NCI-H2196 (cell line): ENCODE results near the gene SFXN5.

Experiments
- DNase-seq: peaks from one replicate; lab custom pipeline; 2025; ENCODE audit not compliant: unreplicated experiment; lab: John Stamatoyannopoulos, UW

SFXN5 gene

DNA sequence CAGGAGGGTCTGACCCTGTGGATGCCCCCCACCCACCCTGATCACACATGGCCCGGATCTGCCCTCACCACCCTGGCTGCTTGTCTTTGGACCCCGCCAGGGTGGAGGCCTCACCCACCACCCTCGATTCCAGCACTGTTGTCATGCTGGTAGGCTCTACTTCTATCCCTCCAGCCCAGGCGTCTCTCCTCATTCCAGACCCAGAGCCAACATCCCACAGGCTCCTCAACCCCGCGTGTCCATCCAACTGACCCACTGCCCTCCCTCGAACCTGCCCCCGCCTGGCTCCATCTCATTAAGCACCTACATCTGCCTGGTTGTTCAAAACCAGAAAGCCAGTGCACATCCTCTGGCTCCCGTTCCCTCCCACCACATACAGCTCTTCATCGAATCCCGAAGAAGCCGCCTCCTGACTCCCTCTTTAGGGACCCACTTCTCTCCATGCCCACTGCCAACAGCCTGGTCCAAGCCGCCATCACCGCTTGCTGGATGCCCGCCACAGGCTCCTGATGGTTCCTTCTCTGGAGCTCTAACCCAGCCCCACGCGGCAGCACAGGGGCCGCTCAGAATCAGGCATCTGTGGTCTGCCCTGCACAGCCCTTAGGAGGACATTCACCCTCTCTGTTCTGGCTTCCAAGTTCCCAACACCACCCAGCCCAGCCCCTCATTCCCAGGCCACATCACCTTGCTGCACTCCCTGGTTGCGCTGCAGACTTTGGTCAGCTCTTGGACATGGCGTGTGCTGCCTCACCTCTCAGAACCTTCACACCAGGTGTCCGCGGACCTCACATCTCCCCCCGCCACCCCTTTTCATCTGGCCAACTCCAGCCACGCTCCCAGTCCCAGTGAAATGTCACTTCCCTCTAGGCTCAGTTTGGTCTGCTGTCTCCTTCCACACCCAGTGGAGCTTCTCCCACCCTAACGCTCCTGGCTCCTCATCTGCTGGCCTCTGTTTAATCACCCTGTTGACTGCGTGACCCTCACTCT, 111.2 kb downstream of the SFXN5 start:
- DNase-seq = no peak

DNA sequence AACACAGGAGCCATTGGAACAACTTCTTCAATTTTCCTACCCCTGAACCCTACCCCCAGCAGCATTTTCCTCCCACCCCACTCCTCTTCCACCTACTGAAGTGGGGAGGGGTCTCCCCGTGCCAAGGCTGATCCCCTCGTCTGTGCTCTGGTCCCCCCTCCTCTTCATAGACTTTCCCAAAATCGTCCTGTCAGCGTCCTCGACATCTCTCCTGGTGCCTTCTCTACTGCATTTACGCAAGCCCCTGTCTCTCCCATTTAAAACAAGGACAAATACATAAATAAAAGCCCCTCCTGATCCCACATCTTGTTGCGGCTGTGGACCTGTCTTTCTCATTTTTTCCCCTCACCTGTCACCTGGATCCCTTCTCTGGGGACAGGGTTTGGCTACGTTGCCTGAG, 112.0 kb downstream of the SFXN5 start:
- DNase-seq = no peak

DNA sequence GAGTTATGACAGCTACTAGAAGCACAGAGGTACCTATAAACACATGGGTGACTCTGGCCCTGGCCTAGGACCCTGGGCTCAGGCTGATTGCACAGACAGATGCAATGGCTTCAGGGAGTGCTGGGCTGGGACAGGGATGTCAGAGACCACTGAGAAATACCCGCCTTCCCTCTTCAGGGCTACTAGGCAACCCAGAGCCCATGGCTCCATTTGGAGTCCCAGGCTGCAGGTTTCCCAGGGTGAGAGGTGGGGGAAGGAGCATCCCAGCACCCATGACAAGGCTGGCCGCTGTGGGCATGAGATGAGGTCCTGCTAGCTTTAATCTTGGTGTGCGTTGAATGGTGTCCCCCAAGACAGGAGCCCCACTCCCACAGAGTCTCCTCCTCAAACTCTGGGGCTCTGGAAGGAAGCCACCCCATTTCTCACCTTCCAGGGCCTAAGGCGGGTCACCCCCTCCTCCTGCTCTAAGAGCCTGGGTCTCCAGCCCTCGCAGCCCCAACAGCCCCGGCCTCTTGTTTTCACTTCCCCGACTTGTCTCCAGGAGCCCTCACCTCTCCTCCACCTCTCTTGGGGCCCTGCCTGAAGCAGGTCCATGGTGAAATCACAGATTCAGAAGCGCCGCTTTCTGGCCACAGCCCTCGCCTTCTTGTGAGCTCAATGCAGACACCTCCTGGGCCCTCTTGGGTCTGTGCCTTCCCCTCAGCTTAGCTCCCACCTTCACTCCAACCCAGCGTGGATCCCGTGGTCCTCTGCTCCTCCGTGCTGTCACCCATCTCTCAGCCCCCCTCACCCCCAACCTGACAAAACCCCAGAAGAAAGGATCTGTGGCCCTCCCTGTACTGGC, 112.7 kb downstream of the SFXN5 start:
- no peak for DNase-seq

DNA sequence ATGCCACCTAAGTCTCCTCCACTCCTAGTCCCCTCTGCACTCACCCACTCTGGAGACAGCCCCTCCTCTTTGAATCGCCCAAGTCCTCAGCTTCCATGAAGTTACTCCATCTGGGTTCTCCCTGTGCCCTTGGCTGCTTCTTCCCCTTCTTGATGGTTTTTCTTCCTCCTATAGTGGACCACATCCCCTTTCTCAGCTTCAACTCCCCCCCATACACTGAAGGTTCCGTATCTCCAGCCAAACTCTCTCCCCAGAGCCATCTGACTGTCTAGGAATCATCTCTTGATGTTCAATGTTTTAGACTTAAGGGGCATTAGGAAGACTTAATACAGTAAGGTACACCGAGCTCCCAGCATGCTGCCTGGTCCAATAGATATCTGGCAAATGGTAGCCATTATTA, 114.6 kb downstream of the SFXN5 start:
- DNase-seq = no peak

DNA sequence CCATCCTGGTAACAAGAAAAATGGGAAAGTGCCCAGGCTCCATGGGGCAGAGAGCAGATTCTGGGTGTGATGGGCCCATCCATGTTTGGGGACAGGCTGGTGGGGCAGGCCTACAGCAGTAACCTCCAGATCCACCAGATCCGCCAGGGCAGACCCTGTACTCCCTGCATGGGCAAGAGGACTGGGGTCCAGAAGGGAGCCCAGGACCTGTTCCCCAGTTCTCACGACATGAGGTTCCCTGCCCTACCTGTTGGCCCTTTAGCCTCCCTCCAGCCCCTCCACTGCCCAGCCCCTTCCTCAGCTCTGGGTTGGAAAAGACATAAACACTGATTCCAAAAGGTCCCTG, 115.5 kb downstream of the SFXN5 start:
- DNase-seq = no peak

DNA sequence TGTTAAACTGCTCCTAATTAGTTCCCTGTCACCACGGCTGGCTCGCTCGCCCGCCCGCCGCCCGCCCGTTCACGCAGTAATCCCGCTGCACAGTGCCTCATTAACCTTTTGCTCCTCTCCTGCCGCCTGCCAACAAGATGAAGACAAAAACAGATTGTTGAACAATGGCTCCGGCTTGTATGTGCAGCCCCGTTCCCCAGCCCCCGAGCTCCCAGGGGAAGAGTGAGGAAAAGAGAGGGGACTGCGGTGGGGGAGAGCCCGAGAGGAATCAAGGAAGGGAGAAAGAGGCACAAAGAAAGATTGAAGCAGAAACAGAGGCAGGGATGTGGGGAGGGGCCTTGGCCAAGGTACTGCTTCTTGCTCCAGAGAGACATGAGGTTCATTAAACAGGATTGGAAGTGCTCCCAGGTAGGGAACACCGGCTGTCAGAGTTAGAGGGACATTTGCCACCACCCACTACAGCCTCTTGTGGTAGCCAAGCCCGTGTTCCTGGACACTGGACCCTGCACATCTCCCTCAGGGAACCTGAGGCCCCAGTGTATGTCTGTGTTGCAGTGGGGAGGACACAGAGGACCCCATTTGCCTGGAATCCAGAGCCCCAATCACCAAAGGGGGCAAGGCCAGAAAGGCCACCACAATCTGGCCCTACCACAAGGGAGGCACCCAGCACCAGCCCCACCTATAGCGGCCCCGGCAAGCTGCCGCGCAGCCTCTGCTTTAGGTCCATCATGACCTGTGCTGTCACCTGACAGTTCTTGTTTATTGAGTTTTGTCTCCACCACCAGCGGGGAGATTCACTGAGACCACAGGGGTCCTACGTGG, 116.1 kb downstream of the SFXN5 start:
- no peak for DNase-seq

DNA sequence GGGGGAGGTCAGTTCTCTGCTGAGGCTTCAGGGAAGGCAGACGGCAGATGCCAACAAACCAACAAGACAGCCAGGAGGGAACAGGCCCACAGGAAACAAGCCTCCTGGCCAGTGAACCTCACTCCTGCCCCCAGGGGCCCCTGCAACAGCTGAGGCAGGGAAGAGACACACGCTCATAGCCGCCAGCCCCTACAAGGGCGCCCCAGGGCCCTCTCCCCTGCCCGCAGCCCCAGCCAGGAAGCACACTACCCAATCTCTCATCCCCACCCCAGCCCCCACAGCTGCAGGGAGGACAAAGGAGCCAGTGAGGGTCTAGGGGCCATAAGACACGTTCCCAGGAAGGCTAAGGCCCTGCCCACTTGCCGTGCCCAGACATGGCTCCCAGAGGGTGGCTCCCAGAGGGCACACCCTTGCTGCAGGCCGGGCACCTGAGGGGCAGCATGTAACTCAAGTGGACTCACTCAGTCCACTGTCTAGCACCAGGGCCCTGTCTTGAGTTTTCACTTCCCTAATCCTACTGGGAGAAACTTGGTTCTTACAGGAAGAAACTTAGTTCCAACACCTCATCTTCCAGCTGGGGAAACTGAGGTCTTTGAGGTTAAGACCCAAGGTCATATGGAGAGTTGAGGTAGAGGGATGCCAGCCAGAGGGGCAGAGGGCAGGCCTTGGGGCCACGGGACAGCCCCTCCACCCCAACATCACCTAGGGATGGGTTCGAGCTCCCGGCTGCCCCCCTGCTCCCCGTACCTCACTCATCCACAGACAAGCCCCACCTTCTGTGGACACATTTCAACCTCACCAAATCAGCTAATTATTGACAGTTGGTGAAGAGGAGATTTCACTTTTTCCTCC, 116.9 kb downstream of the SFXN5 start:
- DNase-seq = no peak

DNA sequence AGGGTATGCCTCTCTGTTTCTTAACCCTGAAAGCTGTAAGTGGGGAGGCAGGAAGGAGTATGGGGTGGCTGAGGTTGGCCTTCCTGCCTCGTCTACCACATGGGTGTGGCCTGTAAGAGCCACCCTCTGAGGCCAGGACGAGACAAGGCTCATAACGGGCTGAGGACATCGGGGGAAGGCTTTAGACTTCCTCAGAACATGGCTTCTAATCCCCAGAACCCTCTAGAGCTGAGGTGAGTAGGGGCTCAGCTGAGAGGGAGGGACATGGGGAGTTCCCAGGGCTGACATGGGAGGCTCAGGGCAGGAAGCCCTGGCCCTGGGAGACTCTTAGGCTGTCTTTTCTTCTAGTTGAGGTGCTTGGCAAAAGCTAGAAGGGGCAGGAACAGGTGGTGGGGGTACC, 117.5 kb downstream of the SFXN5 start:
- no peak for DNase-seq

DNA sequence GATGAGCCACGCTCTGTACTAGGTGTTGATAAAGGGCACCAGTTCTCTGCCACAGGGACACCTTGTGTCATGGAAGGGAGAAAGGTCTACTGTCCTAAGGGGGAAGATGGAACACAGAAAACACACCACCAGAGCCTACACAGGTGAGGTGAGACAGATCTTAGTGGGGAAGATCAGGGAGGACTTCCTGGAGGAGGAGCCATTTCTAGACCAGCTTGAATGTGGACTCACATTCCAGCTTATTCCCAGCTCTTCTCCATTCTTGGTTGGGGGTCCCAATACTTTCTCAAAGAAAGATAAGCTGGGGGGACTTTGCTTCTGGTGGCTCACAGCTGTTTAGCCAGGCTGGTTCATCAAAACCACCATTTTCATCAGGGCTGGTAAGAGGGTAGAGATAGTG, 118.0 kb downstream of the SFXN5 start:
- DNase-seq = no peak

DNA sequence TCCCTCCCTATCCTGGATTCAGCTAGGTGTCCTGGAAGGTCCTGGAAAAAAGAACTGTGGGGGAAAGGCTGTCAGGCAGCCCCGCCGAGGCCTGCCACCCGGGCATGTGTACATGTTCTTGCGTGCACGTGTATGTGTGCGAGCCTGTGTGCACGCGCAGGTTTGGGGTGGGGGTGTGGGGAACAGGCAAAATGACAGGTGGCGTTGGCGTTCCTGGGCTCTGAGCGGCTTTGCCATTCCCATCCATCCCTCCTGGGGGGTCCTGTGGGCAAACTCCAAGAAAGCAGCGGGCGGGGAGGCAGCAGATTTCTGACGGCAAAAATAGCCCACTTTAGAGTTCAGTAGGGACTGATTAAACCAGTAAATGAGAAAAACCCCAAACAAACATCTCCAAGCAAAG, 118.6 kb downstream of the SFXN5 start:
- no peak for DNase-seq

DNA sequence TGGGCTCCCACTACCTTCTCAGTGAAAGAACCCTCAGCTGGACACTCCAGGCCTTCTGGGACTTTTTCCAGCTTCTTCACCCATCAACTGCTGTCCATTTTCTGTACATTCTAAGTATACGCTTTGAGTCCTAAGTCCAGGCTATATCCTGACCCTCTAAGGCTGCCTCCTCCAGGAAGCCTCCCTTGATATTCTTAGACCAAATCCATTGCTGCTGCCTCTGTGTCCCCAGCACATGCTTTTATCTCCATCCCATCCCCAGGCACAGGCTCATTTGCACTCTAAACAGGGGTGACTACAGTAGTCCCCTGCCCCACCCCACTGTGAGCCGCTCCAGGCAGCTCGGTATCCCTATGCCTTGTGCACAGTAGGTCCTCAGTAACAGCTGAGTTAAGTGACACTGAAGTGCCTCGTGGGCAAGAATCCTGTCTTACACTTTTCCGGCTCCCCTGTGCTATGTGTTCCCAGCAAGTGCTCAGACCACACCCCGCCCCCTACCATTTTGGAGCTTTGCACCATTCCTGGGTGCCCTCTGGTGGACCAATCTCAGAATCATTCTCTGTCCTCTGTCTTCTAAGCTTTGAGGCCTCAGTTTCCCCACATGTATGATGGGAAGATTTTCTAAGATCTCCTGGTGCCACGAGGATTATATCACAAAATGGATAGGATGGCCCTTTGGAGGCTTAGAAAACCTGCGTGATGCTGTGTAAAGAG, 119.2 kb downstream of the SFXN5 start:
- DNase-seq = no peak

DNA sequence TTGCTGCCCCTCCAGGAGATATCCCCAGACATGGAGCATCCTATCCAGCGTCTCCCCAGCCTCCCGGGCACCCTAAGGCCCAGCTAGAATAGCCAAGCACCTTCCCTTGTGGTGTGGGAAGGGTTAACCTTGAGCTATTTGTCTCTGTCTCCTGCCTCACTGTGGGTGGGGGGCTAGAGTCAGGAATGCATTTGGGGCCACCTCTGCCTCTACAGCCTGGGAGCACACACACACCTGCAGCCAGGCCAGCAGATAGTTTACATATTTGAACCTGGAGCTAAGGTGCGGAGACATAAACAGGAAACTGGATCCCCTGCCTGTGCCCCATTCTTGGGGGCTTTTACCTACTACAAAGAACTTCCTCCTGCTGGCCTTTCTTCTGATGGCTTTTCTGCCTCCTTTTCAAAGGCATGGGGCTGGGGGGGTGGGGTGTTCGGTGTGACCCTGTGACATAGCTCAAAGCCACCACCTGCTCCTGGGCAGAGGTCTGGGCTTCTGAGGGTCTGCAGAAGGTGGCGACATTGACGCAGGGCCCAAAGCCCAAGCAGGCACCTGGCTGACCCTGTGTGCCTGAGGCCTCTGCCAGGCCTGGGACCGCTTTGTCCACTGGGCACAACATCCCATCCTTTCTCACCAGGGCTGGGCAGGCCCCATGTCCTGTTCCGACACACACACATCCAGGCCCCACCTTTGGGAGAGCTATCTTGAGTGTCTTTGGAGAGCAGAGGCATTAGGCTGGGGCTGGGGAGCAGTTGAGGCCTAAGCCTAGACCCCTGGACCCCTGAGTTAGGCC, 120.0 kb downstream of the SFXN5 start:
- DNase-seq = no peak

DNA sequence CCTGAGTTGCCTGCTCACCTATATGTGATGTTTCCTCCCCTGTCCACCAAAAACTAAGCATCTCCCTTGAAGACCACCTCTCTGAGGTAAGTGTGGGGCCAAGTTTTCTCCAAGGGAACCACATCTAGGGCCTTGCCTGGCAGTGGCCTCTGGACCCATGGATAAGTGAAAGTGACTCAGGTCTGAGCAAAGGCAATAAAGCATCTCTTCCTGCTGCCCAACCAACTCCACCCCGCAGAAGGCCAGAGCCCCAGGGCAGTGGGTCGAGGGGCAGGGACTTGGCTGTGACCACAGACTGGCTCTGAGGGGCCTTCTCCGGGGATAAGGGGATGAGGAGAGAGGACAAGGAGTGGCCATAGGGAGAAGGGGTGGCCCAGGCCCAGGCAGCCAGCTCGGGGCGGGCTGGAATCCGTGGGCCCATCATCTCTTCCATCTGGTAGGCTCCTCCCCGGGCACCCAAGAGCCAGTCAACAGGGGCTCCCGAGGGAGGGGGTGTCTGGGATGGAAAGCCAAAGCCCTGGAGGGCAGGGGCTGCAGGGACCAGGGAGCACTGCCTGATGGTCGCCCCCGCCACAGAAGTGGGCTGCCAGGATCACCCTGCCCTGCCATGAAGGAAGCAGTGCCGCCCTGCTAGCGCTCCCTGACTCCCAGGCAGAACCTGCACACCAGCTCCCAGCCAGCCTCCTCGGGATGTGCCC, 120.8 kb downstream of the SFXN5 start:
- DNase-seq = no peak

DNA sequence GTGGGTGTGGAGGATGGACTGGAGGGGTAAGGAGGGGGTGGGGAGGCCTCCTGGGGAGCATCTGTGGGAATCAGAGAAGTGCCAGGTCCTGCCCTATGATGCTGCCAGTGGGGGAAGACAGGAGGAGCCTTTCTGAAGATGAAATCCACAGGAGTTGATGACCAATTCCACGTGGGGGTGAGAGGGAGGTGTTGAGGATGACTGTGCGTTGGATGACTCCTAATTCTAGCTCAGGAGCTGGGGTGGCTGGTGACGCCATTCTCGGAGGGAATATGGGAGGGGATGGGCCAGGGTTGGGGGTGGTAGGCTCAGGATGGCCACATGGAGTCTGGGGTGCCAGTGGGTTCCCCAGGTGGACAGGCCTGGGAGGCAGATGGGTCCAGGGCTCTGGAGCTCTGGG, 121.9 kb downstream of the SFXN5 start:
- no peak for DNase-seq

DNA sequence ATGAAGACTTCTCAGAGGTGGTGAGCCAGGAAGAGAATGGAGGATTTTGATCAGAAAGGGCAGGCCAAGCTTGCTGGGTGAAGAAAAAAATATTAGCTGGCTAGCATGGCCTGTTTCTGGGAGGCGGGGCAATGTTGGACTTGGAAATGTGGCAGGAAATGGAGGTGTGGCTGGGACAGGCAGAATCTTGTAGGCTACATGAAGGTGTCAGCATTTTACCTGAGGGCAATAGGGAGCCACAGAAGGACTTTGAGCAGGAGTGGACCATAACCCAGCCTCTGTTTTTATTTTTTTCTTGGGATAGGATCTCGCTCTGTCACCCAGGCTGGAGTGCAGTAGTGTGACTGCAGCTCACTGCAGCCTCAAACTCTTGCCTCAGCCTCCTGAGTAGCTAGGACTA, 122.5 kb downstream of the SFXN5 start:
- DNase-seq = no peak

DNA sequence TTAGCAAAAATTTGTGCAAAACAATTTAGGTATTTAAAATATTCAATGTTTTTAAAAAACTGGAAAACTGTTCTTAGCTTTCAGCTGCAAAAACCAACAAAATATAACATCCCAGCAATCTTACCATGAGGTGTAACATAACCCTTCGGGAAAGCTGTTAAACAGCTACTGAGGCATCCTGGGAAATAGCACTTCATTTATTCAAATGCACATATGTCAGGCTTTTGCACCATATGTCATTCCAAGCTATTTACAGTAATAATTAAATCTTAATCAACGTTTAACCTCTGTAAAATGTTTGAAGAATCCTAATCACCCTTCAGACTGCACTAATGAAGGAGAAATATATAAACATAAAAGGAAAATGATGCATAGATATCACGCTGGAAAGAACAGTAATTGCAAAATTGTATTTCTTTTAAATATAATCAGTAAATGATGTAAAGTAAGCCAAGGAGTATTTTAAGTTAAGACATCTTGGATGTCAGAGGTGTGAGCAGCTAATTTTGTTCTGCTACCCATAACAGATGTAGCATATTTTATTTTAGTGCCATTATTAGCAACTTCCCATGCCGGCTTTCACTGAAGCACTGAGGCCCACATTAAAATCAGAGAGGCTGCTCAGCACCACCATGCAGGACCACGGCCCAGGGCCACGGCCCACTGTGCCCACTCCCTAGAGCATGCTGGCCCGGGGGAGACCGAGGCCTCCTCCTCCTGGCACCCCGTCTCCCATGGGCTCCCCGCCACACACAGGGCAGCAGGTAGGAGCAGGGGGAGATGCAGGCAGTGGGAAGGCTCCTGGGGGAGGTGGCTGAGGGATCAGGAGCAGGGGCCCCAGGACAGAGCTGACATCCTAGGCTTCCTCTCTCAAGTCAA, 123.3 kb downstream of the SFXN5 start:
- DNase-seq = no peak

DNA sequence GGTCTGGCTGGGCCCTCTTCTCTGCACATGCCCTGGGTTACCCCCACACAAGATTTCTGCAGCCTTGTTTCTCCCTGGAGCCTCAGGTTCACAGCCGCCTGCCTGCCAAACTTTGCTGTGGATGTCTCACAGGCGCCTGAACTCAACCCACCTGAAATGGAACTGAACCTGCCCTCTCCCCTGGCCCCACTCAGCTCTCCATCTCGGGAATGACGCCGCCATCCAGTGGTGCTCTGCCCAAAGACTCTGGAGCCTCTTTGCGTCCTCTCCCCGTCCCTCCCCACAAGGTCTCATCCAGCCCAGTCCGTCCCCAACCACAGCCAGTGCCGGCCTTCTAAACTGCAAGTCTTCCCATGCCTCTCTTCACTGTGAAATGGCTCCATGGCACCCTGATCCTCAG, 125.0 kb downstream of the SFXN5 start:
- no peak for DNase-seq
